Liver (tissue), 9 donors: ENCODE results near the gene NLGN1. TPM values are rescaled to one million over a fixed set of nuclear protein-coding genes. Genes with fewer than 3 reads are reported as not detected.

Experiments
- DNase-seq: peaks from one replicate; pipeline ENCODE4 v3.0.0-alpha.2; 2017; ENCODE audit warnings: low spot score
- H3K27ac ChIP-seq, 2 donors: one replicate each; pipeline ENCODE4 v1.7.0; 2013; ENCODE audit warnings: inconsistent platforms in 2 of 2, low read length in 2 of 2, control low read depth in 1 of 2, low read depth in 1 of 2, mild to moderate bottlenecking in 1 of 2
- H3K27me3 ChIP-seq, 4 donors: one replicate each; pipeline versions ENCODE4 v1.6.1 to v1.7.0; 2013; ENCODE audit warnings: low read length in 3 of 4, inconsistent platforms in 1 of 4, mild to moderate bottlenecking in 1 of 4, moderate library complexity in 1 of 4; ENCODE audit not compliant: control insufficient read depth in 4 of 4, insufficient read depth in 4 of 4
- H3K36me3 ChIP-seq, 4 donors: one replicate each; pipeline versions ENCODE4 v1.6.1 to v1.7.0; 2013; ENCODE audit warnings: low read length in 3 of 4, mild to moderate bottlenecking in 3 of 4, low read depth in 1 of 4, moderate library complexity in 1 of 4; ENCODE audit not compliant: control insufficient read depth in 4 of 4, insufficient read depth in 3 of 4
- H3K4me1 ChIP-seq, 4 donors: one replicate each; pipeline versions ENCODE4 v1.6.1 to v1.7.0; 2013; ENCODE audit warnings: low read length in 3 of 4, mild to moderate bottlenecking in 3 of 4, moderate library complexity in 1 of 4; ENCODE audit not compliant: control insufficient read depth in 4 of 4, insufficient read depth in 4 of 4
- H3K4me3 ChIP-seq, 3 donors: one replicate each; pipeline versions ENCODE4 v1.6.1 to v1.7.0; 2013; ENCODE audit warnings: low read length in 3 of 3, control low read depth in 1 of 3, low read depth in 1 of 3, mild to moderate bottlenecking in 1 of 3
- H3K9ac ChIP-seq, 2 donors: one replicate each; pipeline ENCODE4 v1.7.0; 2013; ENCODE audit warnings: low read length in 2 of 2, mild to moderate bottlenecking in 2 of 2, moderate library complexity in 2 of 2, control low read depth in 1 of 2, low read depth in 1 of 2
- H3K9me3 ChIP-seq, 4 donors: one replicate each; pipeline versions ENCODE4 v1.6.1 to v1.7.0; 2013; ENCODE audit warnings: low read length in 3 of 4; ENCODE audit not compliant: control insufficient read depth in 4 of 4
- ATF3 ChIP-seq: IDR thresholded peaks from 2 replicates; pipeline ENCODE4 v1.6.1; 2016; ENCODE audit warnings: antibody characterized with exemption
- EGR1 ChIP-seq, 2 donors: IDR thresholded peaks; 2 replicates each; pipeline ENCODE4 v1.6.1; 2016 to 2018; ENCODE audit warnings: antibody characterized with exemption in 2 of 2, low read depth in 2 of 2
- FOXA1 ChIP-seq: IDR thresholded peaks from 2 replicates; pipeline ENCODE4 v1.6.1; 2016; ENCODE audit warnings: antibody characterized with exemption
- FOXA2 ChIP-seq: IDR thresholded peaks from 2 replicates; pipeline ENCODE4 v1.6.1; 2016; ENCODE audit warnings: antibody characterized with exemption
- GABPA ChIP-seq, 2 donors: IDR thresholded peaks in 1 of 2; conservative IDR thresholded peaks in 1 of 2; 2 replicates each; pipeline ENCODE4 v1.6.1; 2016; ENCODE audit warnings: antibody characterized with exemption in 2 of 2, mild to moderate bottlenecking in 1 of 2, moderate library complexity in 1 of 2
- HNF4A ChIP-seq, 2 donors: conservative IDR thresholded peaks; 2 replicates each; pipeline ENCODE4 v1.6.1; 2016; ENCODE audit warnings: antibody characterized with exemption in 2 of 2, mild to moderate bottlenecking in 2 of 2
- HNF4G ChIP-seq: IDR thresholded peaks from 2 replicates; pipeline ENCODE4 v1.6.1; 2016; ENCODE audit warnings: antibody characterized with exemption
- JUND ChIP-seq, 2 donors: IDR thresholded peaks; 2 replicates each; pipeline ENCODE4 v1.6.1; 2016; ENCODE audit warnings: antibody characterized with exemption in 2 of 2
- MAX ChIP-seq: IDR thresholded peaks from 2 replicates; pipeline ENCODE4 v1.6.1; 2016; ENCODE audit warnings: antibody characterized with exemption
- NR2F2 ChIP-seq: IDR thresholded peaks from 2 replicates; pipeline ENCODE4 v1.6.1; 2016; ENCODE audit warnings: antibody characterized with exemption
- RAD21 ChIP-seq, 2 donors: IDR thresholded peaks; 2 replicates each; pipeline ENCODE4 v1.6.1; 2016; ENCODE audit warnings: antibody characterized with exemption in 2 of 2, mild to moderate bottlenecking in 2 of 2
- REST ChIP-seq: IDR thresholded peaks from 2 replicates; pipeline ENCODE4 v1.6.1; 2016; ENCODE audit warnings: antibody characterized with exemption, mild to moderate bottlenecking
- RXRA ChIP-seq, 2 donors: IDR thresholded peaks; 2 replicates each; pipeline ENCODE4 v1.6.1; 2017 to 2018; ENCODE audit warnings: antibody characterized with exemption in 2 of 2, mild to moderate bottlenecking in 1 of 2
- SP1 ChIP-seq: IDR thresholded peaks from 2 replicates; pipeline ENCODE4 v1.6.1; 2018; ENCODE audit warnings: antibody characterized with exemption, mild to moderate bottlenecking
- TAF1 ChIP-seq: conservative IDR thresholded peaks from 2 replicates; pipeline ENCODE4 v1.6.1; 2016; ENCODE audit warnings: antibody characterized with exemption, mild to moderate bottlenecking
- YY1 ChIP-seq: IDR thresholded peaks from 2 replicates; pipeline ENCODE4 v1.6.1; 2016; ENCODE audit warnings: antibody characterized with exemption, mild to moderate bottlenecking
- WGBS: extraction: QIAGEN DNeasy Blood & Tissue Kit; methylation state at CpG from one replicate; pipeline ENCODE4 v1.1.7; 2013; 5-methylcytosine and 5-hydroxymethylcytosine counted together
- polyA plus RNA-seq, 2 donors: library from polyadenylated mRNA; stranded (reverse) in 1 of 2; unstranded in 1 of 2; fragments of 200-250 nt in 1 of 2; fragments of >200 nt in 1 of 2; fragmentation: Nextera tagmentation in 1 of 2; extraction: Ambion mirVana in 1 of 2; gene quantifications; one replicate each; pipeline versions ENCODE4 v1.2.1 to v1.2.3, GENCODE V29; 2013 to 2015
- total RNA-seq, 2 donors: library from RNA; depleted of rRNA; stranded (reverse); fragments of >200 nt; gene quantifications; one replicate each; pipeline ENCODE4 v1.2.3, GENCODE V29; 2014
- donor health status: healthy.
- donor health status: healthy.
- donor health status: healthy.
- donor health status: healthy.
- donor health status: healthy.

NLGN1 gene
- total and polyA plus RNA-seq, 4 donors: 0.02 to 0.67 (median 0.37) TPM; not detected in 1

- 75% methylated on average over 4 of the region's 4 CpGs for WGBS
- no peak overlapping the region for H3K27ac ChIP-seq
- DNase-seq: no peak
- no peak overlapping the region for H3K4me3 ChIP-seq
- no peaks in the 10 kb centered on the region for H3K27me3 ChIP-seq
- no peak for TF ChIP-seq TAF1
- TF ChIP-seq GABPA (IDR thresholded peaks at IDR 0.05 in 1 of 2, conservative IDR thresholded peaks at IDR 0.05 in 1 of 2): no peak
- no peak for TF ChIP-seq JUND (IDR thresholded peaks at IDR 0.05)
- TF ChIP-seq NR2F2: no peak
- no peak for TF ChIP-seq YY1
- H3K9ac ChIP-seq: no peak overlapping the region
- H3K4me1 ChIP-seq: no peaks in the 10 kb centered on the region
- H3K9me3 ChIP-seq: no peaks in the 10 kb centered on the region
- no peaks in the 10 kb centered on the region for H3K36me3 ChIP-seq
Measured at GRCh38 chr3:173744895-173745294, 347.4 kb downstream of the NLGN1 start.

DNA sequence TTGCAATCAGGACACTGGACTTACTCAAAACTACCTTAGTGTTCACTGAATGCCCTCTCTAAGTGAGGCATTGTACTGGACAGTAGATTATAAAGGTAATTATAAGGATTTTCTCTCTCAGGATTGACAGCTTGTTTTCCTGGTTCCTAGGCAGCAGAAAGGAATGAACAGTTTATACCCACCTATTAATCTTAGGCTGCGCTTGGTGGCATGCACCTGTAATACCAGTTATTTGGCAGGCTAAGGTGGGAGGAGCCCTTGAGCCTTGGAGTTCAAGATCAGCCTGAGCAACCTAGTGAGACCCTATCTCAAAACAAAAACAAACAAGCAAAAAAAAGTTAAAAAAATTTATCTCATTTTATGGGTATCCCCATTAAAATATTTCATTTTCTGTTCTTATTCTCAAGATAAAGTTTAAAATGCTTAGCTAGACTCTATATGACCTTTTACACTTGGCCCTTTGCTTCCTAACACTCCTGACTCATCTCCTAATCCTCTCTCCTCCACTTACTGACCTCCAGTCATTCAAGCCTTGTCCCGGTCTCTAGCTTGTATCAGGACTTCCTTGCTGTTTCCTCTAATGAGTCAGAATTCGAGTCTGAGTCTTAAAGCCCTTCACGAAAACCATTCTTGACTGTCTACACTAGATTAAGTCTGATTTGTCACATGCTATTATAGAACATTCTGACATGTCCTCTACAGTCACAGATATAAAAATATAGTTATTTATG lies 348.6 kb downstream of the NLGN1 start:
- H3K27me3 ChIP-seq: no peaks in the 10 kb centered on the region
- H3K36me3 ChIP-seq: no peaks in the 10 kb centered on the region
- no peak for TF ChIP-seq YY1
- no peak for TF ChIP-seq JUND (IDR thresholded peaks at IDR 0.05)
- TF ChIP-seq TAF1: no peak
- no peak for TF ChIP-seq RAD21 (IDR thresholded peaks at IDR 0.05)
- TF ChIP-seq FOXA2: no peak
- TF ChIP-seq SP1: no peak
- no peak for TF ChIP-seq NR2F2
- TF ChIP-seq REST: no peak
- no peak for TF ChIP-seq HNF4G
- no peak for TF ChIP-seq EGR1 (IDR thresholded peaks at IDR 0.05; ENCODE audit: low read depth in 2 of 2)
- TF ChIP-seq HNF4A (conservative IDR thresholded peaks at IDR 0.05): no peak
- TF ChIP-seq MAX: no peak
- TF ChIP-seq ATF3: no peak
- no peak for TF ChIP-seq GABPA (IDR thresholded peaks at IDR 0.05 in 1 of 2, conservative IDR thresholded peaks at IDR 0.05 in 1 of 2)
- TF ChIP-seq FOXA1: no peak
- no peak for TF ChIP-seq RXRA (IDR thresholded peaks at IDR 0.05)
- no peak for DNase-seq
- no peak overlapping the region for H3K9ac ChIP-seq
- no peaks in the 10 kb centered on the region for H3K9me3 ChIP-seq
- no peak overlapping the region for H3K4me3 ChIP-seq
- no peak overlapping the region for H3K27ac ChIP-seq
- H3K4me1 ChIP-seq: no peaks in the 10 kb centered on the region
- WGBS: 75% methylated on average over 4 of the region's 4 CpGs
